HepG2 (cell line): ENCODE measurements around the gene CBX6.

Experiments used
- ATF7 ChIP-seq, 2 experiments: fragments of 450-650 bp in 1 of 2; sonication (generic) in 1 of 2; formaldehyde crosslinking in 1 of 2; IDR thresholded peaks; 2 replicates each; pipeline versions ENCODE4 v1.4.0 to v1.6.1; 2016 to 2020; ENCODE audit warnings: antibody characterized with exemption in 1 of 2, mild to moderate bottlenecking in 1 of 2, missing genetic modification reagents in 1 of 2
- E2F5 ChIP-seq: sonication (generic); formaldehyde crosslinking; conservative IDR thresholded peaks from 2 replicates; pipeline ENCODE4 v1.4.0; 2020; ENCODE audit warnings: missing genetic modification reagents
- KDM5A ChIP-seq: fragments of 200-600 bp; sonication (generic); IDR thresholded peaks from 2 replicates; pipeline ENCODE4 v1.7.0; 2018; ENCODE audit warnings: antibody characterized with exemption, mild to moderate bottlenecking, low read length, borderline replicate concordance
- RFX5 ChIP-seq: IDR thresholded peaks from 2 replicates; pipeline ENCODE4 v1.6.1; 2011; ENCODE audit warnings: low read depth, low read length, improper control_type of control experiment
- TCF12 ChIP-seq, 2 experiments: fragments of 450-650 bp in 1 of 2; sonication (generic) in 1 of 2; formaldehyde crosslinking in 1 of 2; IDR thresholded peaks; 2 replicates each; pipeline versions ENCODE4 v1.6.1 to v1.8.0; 2017 to 2022; ENCODE audit warnings: antibody characterized with exemption in 1 of 2, mild to moderate bottlenecking in 1 of 2, missing genetic modification reagents in 1 of 2, moderate library complexity in 1 of 2
- ZNF598 ChIP-seq: sonication (generic); formaldehyde crosslinking; IDR thresholded peaks from 2 replicates; pipeline ENCODE4 v1.5.1; 2020; ENCODE audit warnings: mild to moderate bottlenecking, missing genetic modification reagents, borderline replicate concordance
- TF ChIP-seq, protein P1 (sequence below): sonication (generic); formaldehyde crosslinking; IDR thresholded peaks from 2 replicates; pipeline ENCODE4 v1.5.0; 2020; ENCODE audit warnings: mild to moderate bottlenecking, missing genetic modification reagents, moderate library complexity

DNA sequence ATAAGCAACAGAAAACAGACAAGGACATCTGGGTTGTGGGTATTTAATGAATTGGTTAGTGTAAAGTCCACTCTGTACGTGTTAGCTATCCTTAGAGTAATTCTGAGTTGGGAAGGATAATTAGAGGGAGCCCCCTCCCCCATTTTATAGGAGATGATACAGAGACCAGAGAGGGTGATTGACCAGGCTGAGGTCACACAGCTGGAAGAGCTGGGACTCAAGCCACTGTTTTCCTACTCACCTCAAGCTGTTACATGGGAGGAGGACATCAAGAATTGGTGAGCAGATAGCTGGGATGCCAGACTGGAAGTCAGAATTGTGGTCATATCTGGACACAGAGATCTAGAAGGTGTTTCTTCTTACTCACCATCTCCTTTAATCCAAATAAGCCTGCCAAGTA lies 19.5 kb downstream of the CBX6 start:
- TF ChIP-seq ZNF598 = no peak
- TF ChIP-seq KDM5A = no peak
- no peak for TF ChIP-seq ATF7 (IDR thresholded peaks at IDR 0.05)
- TF ChIP-seq ATF7 (CRISPR knock-in tag; IDR thresholded peaks at IDR 0.05) = no peak
- TF ChIP-seq, protein P1, sequence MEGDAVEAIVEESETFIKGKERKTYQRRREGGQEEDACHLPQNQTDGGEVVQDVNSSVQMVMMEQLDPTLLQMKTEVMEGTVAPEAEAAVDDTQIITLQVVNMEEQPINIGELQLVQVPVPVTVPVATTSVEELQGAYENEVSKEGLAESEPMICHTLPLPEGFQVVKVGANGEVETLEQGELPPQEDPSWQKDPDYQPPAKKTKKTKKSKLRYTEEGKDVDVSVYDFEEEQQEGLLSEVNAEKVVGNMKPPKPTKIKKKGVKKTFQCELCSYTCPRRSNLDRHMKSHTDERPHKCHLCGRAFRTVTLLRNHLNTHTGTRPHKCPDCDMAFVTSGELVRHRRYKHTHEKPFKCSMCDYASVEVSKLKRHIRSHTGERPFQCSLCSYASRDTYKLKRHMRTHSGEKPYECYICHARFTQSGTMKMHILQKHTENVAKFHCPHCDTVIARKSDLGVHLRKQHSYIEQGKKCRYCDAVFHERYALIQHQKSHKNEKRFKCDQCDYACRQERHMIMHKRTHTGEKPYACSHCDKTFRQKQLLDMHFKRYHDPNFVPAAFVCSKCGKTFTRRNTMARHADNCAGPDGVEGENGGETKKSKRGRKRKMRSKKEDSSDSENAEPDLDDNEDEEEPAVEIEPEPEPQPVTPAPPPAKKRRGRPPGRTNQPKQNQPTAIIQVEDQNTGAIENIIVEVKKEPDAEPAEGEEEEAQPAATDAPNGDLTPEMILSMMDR (CRISPR knock-in tag) = no peak
- TF ChIP-seq RFX5 = no peak
- no peak for TF ChIP-seq E2F5 (CRISPR knock-in tag)
- TF ChIP-seq TCF12 (IDR thresholded peaks at IDR 0.05) = no peak
- no peak for TF ChIP-seq TCF12 (CRISPR knock-in tag; IDR thresholded peaks at IDR 0.05)
